DMS153 (cell line): ENCODE data around the gene CRLF2.
"Not testable (repeated sequence)": the region's sequence is repeated elsewhere in the genome, so short reads cannot be mapped to it uniquely, and the experiment has no call there.

ENCODE experiments used
- DNase-seq: peaks from one replicate; lab custom pipeline; 2025; lab: John Stamatoyannopoulos, UW

CRLF2 gene

DNA sequence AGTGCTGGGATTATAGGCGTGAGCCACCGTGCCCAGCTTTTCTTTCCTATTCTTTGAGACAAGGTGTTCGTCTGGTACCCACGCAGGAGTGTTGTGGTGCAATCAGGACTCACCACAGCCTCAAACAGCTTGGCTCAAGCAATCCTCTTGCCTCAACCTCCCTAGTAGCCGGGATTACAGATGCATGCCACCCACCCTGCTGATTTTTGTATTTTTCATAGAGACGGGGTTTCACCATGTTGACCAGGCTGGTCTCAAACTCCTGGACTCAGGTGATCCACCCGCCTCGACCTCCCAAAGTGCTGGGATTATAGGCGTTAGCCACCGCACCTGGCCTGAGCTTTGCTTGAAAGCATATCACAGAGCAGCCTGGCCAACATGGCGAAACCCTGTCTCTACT, 1.5 kb upstream of the CRLF2 start:
- DNase-seq, result no peak

DNA sequence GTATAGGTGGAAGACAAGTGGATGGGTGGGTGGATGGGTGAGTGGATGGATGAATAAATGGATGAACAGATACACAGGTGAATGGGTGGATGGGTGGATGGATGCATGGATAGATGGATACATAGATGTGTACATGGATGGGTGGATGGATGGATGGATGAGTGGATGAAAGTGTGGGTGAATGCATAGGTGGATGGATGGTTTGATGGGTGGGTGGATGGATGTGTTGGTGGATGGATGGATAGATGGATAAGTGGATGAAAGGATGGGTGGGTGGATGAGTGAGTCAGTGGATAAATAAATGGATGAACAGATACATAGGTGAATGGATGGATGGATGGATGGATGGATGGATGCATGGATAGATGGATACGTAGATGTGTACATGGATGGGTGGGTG, 1.6 kb downstream of the CRLF2 start:
- DNase-seq, result no peak

- no peak for DNase-seq
These were observed 4.9 kb downstream of the CRLF2 start for GRCh38 chrX:1207496-1208025.

- DNase-seq, result no peak
These were observed 6.5 kb downstream of the CRLF2 start for GRCh38 chrX:1205681-1206611.

GRCh38 chrX:1202251-1202650, 10.2 kb downstream of the CRLF2 start:
- DNase-seq, result no peak

DNA sequence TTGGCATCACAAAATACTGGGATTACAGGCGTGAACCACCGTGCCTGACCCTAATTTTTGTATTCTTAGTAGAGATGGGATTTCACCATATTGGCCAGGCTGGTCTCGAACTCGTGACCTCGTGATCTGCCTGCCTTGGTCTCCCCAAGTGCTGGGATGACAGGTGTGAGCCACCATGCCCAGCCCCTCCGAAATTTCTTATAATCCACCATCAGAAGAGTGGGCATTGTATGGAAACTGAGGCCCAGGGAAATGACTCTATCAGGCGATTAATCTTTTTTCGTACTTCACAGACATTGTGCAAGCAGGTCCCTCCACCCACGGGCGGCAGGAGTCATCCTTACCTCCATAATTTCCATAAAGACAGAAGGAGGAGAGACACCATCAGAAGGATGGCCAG, 16.0 kb downstream of the CRLF2 start:
- no peak for DNase-seq

- DNase-seq, result not testable (repeated sequence)
These were observed 20.3 kb downstream of the CRLF2 start for GRCh38 chrX:1192196-1192595.

DNA sequence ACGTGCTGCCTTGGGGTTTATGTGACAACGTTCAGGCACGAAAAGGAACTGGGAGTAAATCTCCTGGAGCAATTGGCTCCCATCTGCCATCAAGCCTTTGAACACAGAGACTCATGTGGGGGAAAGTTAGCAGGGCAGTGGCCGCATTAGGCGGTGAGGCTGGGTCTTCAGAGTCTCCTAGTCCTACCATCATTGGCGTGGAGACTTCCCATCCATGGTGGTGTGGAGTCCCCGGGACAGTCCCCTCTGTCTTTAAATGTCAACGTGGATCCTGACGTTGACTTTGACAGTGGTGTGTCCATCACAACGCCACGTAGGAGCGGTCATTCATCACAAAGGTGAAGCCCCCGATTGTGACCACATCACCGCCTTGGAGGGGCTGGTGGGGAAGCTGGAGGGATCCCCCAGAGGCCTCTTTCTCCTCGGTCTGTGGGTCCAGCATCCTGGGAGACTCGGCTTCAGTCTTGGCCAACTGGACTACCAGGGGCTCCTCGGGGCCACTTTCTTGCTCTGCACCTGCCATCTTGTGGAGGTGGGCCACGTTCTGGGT, 21.8 kb downstream of the CRLF2 start:
- DNase-seq, result no peak

DNA sequence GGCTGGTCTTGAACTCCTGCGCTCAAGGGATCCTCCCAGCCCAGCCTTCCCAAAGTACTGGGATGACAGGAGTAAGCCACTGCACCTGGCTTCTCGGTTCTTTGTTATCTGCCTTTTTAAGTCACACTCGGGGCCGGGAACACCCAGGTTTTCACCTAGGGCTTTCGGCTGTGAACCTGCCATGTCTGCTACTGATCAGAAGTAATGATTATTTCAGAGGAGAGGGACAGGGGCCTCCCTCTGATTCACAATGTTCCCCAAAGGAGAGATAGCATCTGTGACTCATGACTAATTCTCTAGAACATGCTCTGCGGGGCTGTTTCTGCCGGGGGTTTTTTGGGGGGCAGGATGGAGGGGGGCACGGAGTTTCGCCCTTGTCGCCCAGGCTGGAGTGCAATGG, 26.9 kb downstream of the CRLF2 start:
- no peak for DNase-seq

DNA sequence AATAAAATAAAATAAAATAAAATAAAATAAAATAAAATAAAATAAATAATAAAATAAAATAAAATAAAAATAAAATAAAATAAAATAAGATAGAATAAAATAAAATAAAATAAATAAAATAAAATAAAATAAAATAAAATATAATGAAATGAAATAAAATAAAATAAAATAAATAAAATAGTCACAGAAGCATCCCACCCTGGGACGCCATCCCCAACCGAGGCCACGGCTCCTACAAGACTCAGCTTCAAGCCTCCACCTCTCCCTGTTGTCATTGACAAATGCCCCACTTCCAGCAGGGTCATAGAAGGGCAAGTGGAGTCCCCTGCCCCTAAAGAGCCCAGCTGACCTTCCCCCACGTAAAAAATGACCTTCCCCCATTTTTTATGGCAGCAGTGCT, 30.2 kb downstream of the CRLF2 start:
- no peak for DNase-seq

DNA sequence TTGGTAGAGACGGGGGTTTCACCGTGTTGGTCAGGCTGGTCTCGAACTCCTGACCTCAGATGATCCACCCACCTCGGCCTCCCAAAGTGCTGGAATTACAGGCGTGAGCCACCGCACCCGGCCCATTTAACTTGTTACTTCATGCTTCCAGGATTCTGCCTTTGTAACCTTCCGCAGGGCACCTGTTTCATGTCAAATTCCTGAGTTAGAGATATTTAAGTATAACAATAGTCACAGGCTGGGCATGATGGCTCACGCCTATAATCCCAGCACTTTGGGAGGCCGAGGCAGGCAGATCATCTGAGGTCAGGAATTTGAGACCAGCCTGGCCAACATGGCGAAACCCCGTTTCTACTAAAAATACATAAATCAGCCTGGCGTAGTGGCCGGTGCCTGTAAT, 30.8 kb downstream of the CRLF2 start:
- DNase-seq, result not testable (repeated sequence)

DNA sequence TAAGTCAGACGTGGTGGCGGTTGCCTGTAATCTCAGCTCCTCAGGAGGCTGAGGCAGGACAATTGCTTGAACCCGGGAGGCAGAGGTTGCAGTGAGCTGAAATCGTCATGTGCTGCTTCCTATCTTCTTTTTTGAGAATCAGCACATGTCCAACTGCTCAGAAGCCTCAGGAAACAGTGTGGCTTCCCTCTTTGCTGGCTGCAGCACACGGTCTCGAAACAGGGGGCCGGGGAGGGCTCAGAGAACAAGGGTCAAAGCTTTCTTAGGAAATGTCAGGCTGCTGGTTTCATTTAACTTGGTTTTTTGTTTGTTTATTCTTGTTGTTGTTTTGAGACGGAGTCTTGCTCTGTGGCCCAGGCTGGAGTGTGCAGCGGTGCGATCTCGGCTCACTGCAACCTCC, 31.3 kb downstream of the CRLF2 start:
- no peak for DNase-seq

DNA sequence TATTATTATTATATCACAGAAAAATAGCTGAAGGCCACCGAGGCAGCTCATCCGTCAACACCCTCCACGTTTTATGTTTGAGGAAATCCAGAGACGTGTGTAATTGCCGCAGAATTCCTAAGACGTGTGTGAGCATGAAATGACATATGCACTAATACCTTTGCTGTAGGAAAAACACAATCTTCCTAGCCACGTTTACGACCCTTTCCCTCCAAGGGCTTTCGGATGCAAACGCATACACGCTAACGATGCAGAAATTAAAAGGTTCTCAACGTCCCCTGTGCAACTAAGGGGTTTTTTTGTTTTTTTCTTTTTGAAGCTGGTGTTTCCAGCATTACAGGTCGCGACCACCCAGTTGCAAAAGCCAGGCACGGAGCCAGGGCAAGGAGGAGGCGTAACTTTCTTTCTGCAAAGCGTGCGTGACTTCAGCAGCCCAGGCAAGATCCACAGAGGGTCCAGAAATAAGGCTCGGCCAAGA, 33.8 kb downstream of the CRLF2 start:
- no peak for DNase-seq

GRCh38 chrX:1176531-1177320, 35.7 kb downstream of the CRLF2 start:
- not testable (repeated sequence) for DNase-seq

- not testable (repeated sequence) for DNase-seq
These were observed 37.6 kb downstream of the CRLF2 start for GRCh38 chrX:1174609-1175545.

GRCh38 chrX:1173435-1173834, 39.0 kb downstream of the CRLF2 start:
- DNase-seq, result not testable (repeated sequence)

- DNase-seq, result no peak
These were observed 40.0 kb downstream of the CRLF2 start for GRCh38 chrX:1172496-1172895.

GRCh38 chrX:1171915-1172314, 40.5 kb downstream of the CRLF2 start:
- not testable (repeated sequence) for DNase-seq

GRCh38 chrX:1170243-1170642, 42.2 kb downstream of the CRLF2 start:
- DNase-seq, result no peak

GRCh38 chrX:1169189-1169588, 43.3 kb downstream of the CRLF2 start:
- no peak for DNase-seq

DNA sequence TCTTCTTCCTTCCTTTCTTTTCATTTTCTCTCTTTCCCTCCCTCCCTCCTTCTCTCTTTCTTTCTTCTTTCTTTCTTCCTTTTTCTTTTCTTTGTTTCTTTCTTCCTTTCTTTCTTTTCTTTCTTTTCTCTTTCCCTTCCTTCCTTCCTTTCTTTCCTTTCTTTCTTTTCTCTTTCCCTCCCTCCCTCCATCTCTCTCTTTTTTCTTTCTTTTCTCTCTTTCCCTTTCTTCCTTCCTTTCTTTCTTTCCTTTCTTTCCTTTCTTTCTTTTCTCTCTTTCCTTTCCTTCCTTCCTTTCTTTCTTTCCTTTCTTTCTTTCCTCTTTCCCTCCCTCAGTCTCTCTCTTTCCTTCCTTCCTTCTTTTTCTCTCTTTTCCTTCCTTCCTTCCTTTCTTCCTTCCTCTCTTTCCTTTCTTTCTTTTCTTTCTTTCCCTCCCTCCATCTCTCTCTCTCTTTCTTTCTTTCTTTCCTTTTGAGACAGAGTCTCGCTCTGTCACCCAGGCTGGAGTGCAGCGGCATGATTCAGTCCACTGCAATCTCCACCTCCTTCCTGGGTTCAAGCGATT, 44.4 kb downstream of the CRLF2 start:
- no peak for DNase-seq
